Tibial nerve (tissue), 4 donors: Measurements from ENCODE around the gene NFIB. TPM values are rescaled to one million over a fixed set of nuclear protein-coding genes. Genes with fewer than 3 reads are reported as not detected.

Experiments
- DNase-seq, 2 donors: peaks; one replicate each; pipeline ENCODE4 v3.0.0-alpha.2; 2019; ENCODE audit warnings: low spot score in 2 of 2
- H3K27ac ChIP-seq, 4 donors: fragments of 200-600 bp; sonication (generic) in 3 of 4; one replicate each; pipeline ENCODE4 v1.5.1; 2017 to 2019; ENCODE audit warnings: mild to moderate bottlenecking in 1 of 4
- H3K27me3 ChIP-seq, 2 donors: fragments of 200-600 bp; sonication (generic) in 1 of 2; one replicate each; pipeline versions ENCODE4 v1.5.1 to v1.6.0; 2017 to 2019
- H3K36me3 ChIP-seq, 3 donors: fragments of 200-600 bp; sonication (generic); one replicate each; pipeline ENCODE4 v1.5.1; 2018 to 2019
- H3K4me1 ChIP-seq, 4 donors: fragments of 200-600 bp; sonication (generic) in 3 of 4; one replicate each; pipeline ENCODE4 v1.5.1; 2017 to 2019
- H3K4me3 ChIP-seq, 4 donors: fragments of 200-600 bp; sonication (generic) in 3 of 4; one replicate each; pipeline ENCODE4 v1.5.1; 2017 to 2019; ENCODE audit warnings: mild to moderate bottlenecking in 1 of 4, moderate library complexity in 1 of 4
- H3K9me3 ChIP-seq, 4 donors: fragments of 200-600 bp; sonication (generic) in 3 of 4; one replicate each; pipeline ENCODE4 v1.5.1; 2017 to 2019
- CTCF ChIP-seq, 5 experiments: fragments of 200-600 bp in 3 of 5; fragments of 450-650 bp in 2 of 5; sonication (generic) in 3 of 5; IDR thresholded peaks; one replicate each; pipeline ENCODE4 v1.5.1; 2016 to 2019; ENCODE audit warnings: antibody characterized with exemption in 5 of 5, mild to moderate bottlenecking in 3 of 5, moderate library complexity in 2 of 5
- EP300 ChIP-seq, 2 donors: sonication (generic); formaldehyde crosslinking; IDR thresholded peaks; one replicate each; pipeline ENCODE4 v1.6.1; 2017; ENCODE audit warnings: antibody characterized with exemption in 2 of 2, mild to moderate bottlenecking in 1 of 2
- POLR2A ChIP-seq, 2 donors: fragments of 450-650 bp; IDR thresholded peaks; one replicate each; pipeline ENCODE4 v1.6.1; 2017; ENCODE audit warnings: antibody characterized with exemption in 2 of 2, mild to moderate bottlenecking in 2 of 2, moderate library complexity in 2 of 2
- WGBS, 2 donors: methylation state at CpG; one replicate each; pipeline ENCODE4 v1.1.5; 2018; 5-methylcytosine and 5-hydroxymethylcytosine counted together
- total RNA-seq, 4 donors: library from RNA; depleted of rRNA; stranded (reverse); fragments of >200 nt; gene quantifications; one replicate each; pipeline ENCODE4 v1.1.0, GENCODE V29; 2016

NFIB gene
- total RNA-seq, 4 donors from 2014 or later = 52.1 to 125 (median 78.1) TPM

GRCh38 chr9:14188011-14188410 is 125.9 kb downstream of the NFIB start:
- DNase-seq = no peak
- Histone ChIP-seq H3K36me3 (no peaks in the 10 kb centered on the region), H3K4me3 (no peak overlapping the region), H3K27ac (no peak overlapping the region), H3K27me3 (no peaks in the 10 kb centered on the region), H3K9me3 (no peaks in the 10 kb centered on the region), H3K4me1 (peaks cover 0 to 51% (median 4%) of the 10 kb centered on the region in 4 donors)
- TF ChIP-seq EP300 (IDR thresholded peaks at IDR 0.05) (no peak), CTCF (IDR thresholded peaks at IDR 0.05) (no peak), POLR2A (IDR thresholded peaks at IDR 0.05) (no peak)
- WGBS, 2 donors = 71 to 84% methylated on average over 2 of the region's 2 CpGs

- no peaks in the 10 kb centered on the region for H3K27me3 ChIP-seq
- no peaks in the 10 kb centered on the region for H3K36me3 ChIP-seq
- 93 to 98% methylated on average over 1 of the region's 1 CpG for WGBS, 2 donors
- no peak for TF ChIP-seq POLR2A (IDR thresholded peaks at IDR 0.05)
- no peak for TF ChIP-seq EP300 (IDR thresholded peaks at IDR 0.05)
- TF ChIP-seq CTCF (IDR thresholded peaks at IDR 0.05) = no peak
- no peak for DNase-seq
- H3K27ac ChIP-seq = no peak overlapping the region
- no peaks in the 10 kb centered on the region for H3K9me3 ChIP-seq
- no peak overlapping the region for H3K4me3 ChIP-seq
- peaks cover 0 to 62% (median 9%) of the 10 kb centered on the region in 4 donors for H3K4me1 ChIP-seq
These were observed 127.8 kb downstream of the NFIB start for GRCh38 chr9:14186096-14186495.

DNA sequence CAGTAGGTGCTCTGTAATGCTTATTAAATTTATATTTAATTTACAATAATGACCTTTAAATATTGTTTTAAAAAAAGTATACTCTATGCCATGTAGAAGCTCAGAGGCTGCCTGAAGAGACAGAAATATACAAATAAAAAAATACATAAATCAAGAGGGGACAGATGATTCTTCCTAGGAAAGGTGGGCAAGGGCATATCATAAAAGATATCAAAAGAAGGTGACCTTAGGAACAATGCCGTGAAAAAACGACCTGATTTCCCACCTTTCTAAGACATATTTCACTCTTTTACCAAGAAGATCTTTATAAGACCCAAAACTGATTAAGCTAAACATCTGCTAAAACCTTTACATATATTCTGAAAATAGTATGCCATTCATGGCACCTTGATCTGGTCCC is 128.9 kb downstream of the NFIB start:
- DNase-seq = no peak
- no peaks in the 10 kb centered on the region for H3K36me3 ChIP-seq
- H3K27ac ChIP-seq = no peak overlapping the region
- H3K4me3 ChIP-seq = no peak overlapping the region
- no peaks in the 10 kb centered on the region for H3K9me3 ChIP-seq
- peaks cover 0 to 64% (median 17%) of the 10 kb centered on the region in 4 donors for H3K4me1 ChIP-seq
- H3K27me3 ChIP-seq = no peaks in the 10 kb centered on the region
- 93 to 94% methylated on average over 2 of the region's 2 CpGs for WGBS, 2 donors
- TF ChIP-seq CTCF (IDR thresholded peaks at IDR 0.05) (no peak), POLR2A (IDR thresholded peaks at IDR 0.05) (no peak), EP300 (IDR thresholded peaks at IDR 0.05) (no peak)

GRCh38 chr9:14183001-14183400 is 130.9 kb downstream of the NFIB start:
- Histone ChIP-seq H3K4me3 (no peak overlapping the region), H3K27ac (no peak overlapping the region), H3K4me1 (peaks cover 0 to 63% (median 24%) of the 10 kb centered on the region in 4 donors), H3K9me3 (no peaks in the 10 kb centered on the region), H3K36me3 (no peaks in the 10 kb centered on the region), H3K27me3 (no peaks in the 10 kb centered on the region)
- no peak for DNase-seq
- no peak for TF ChIP-seq CTCF (IDR thresholded peaks at IDR 0.05)
- no peak for TF ChIP-seq EP300 (IDR thresholded peaks at IDR 0.05)
- TF ChIP-seq POLR2A (IDR thresholded peaks at IDR 0.05) = no peak
- WGBS, 2 donors = 95 to 100% methylated on average over 1 of the region's 1 CpG

- peaks cover 0 to 52% (median 22%) of the 10 kb centered on the region in 4 donors for H3K4me1 ChIP-seq
- no peak for DNase-seq
- WGBS, 2 donors = 41 to 49% methylated on average over 3 of the region's 3 CpGs
- peak overlapping the region in 3 of 4 donors; percentile 0 to 76 (median 69) for H3K27ac ChIP-seq
- no peaks in the 10 kb centered on the region for H3K27me3 ChIP-seq
- TF ChIP-seq POLR2A (IDR thresholded peaks at IDR 0.05) = no peak
- no peak for TF ChIP-seq CTCF (IDR thresholded peaks at IDR 0.05)
- no peak for TF ChIP-seq EP300 (IDR thresholded peaks at IDR 0.05)
- no peaks in the 10 kb centered on the region for H3K9me3 ChIP-seq
- peak overlapping the region in 2 of 4 donors; percentile 0 to 6 for H3K4me3 ChIP-seq
- H3K36me3 ChIP-seq = no peaks in the 10 kb centered on the region
These were observed 132.9 kb downstream of the NFIB start for GRCh38 chr9:14180960-14181537.
